Chondrocyte (in vitro differentiated cells): ENCODE data around the gene USP7. TPM values are rescaled to one million over a fixed set of nuclear protein-coding genes. Genes with fewer than 3 reads are reported as not detected.

ENCODE experiments used
- DNase-seq: peaks from one replicate; pipeline ENCODE4 v3.0.0; 2021; ENCODE audit warnings: mixed read lengths, low spot score
- H3K27ac Mint-ChIP-seq: one replicate; pipeline ENCODE4 v1.8.0; 2021; ENCODE audit warnings: mild to moderate bottlenecking, moderate library complexity, mixed read lengths; ENCODE audit not compliant: unreplicated experiment
- H3K27me3 Mint-ChIP-seq: 2 replicates; pipeline ENCODE4 v1.8.0; 2021; ENCODE audit warnings: low read depth, mixed read lengths
- H3K36me3 Mint-ChIP-seq: 2 replicates; pipeline ENCODE4 v1.8.0; 2021; ENCODE audit warnings: low read depth, mixed read lengths
- H3K4me1 Mint-ChIP-seq: 2 replicates; pipeline ENCODE4 v1.8.0; 2021; ENCODE audit warnings: low read depth, mild to moderate bottlenecking, mixed read lengths
- H3K4me3 Mint-ChIP-seq: one replicate; pipeline ENCODE4 v1.8.0; 2021; ENCODE audit warnings: mild to moderate bottlenecking, moderate library complexity, mixed read lengths; ENCODE audit not compliant: unreplicated experiment
- H3K9me3 Mint-ChIP-seq: 2 replicates; pipeline ENCODE4 v1.8.0; 2021; ENCODE audit warnings: low read depth, mixed read lengths
- CTCF ChIP-seq: fragments of 200-600 bp; sonication (generic); IDR thresholded peaks from 2 replicates; pipeline ENCODE4 v1.5.0; 2021; ENCODE audit warnings: antibody characterized with exemption, mild to moderate bottlenecking, moderate library complexity
- total RNA-seq: library from RNA; stranded (reverse); gene quantifications from 3 replicates; pipeline ENCODE4 v1.2.1, GENCODE V29; 2021

USP7 gene
- total RNA-seq, 1 donor from 2014 or later: 90.6 TPM

GRCh38 chr16:8850279-8850885, 113.3 kb downstream of the USP7 start:
- Mint-ChIP-seq H3K4me1 (peaks cover 22% of the 10 kb centered on the region), H3K36me3 (peaks cover 31% of the 10 kb centered on the region), H3K27ac (peak overlapping the region; percentile 85), H3K4me3 (no peak overlapping the region), H3K27me3 (no peaks in the 10 kb centered on the region), H3K9me3 (no peaks in the 10 kb centered on the region)
- TF ChIP-seq CTCF: no peak
- peak; percentile 64 for DNase-seq

- Mint-ChIP-seq H3K9me3 (no peaks in the 10 kb centered on the region), H3K4me3 (no peak overlapping the region), H3K27me3 (no peaks in the 10 kb centered on the region), H3K4me1 (peaks cover 30% of the 10 kb centered on the region), H3K27ac (peak overlapping the region; percentile 81), H3K36me3 (peaks cover 26% of the 10 kb centered on the region)
- peak; percentile 87 for DNase-seq
- TF ChIP-seq CTCF: no peak
Measured at GRCh38 chr16:8849411-8850011, 114.2 kb downstream of the USP7 start.

GRCh38 chr16:8848939-8849391, 114.7 kb downstream of the USP7 start:
- DNase-seq: peak; percentile 71

GRCh38 chr16:8848231-8848938, 115.3 kb downstream of the USP7 start:
- Mint-ChIP-seq H3K4me1 (peaks cover 34% of the 10 kb centered on the region), H3K27ac (no peak overlapping the region), H3K36me3 (peaks cover 24% of the 10 kb centered on the region)

More at GRCh38 chr16:8848939-8849391, 114.7 kb downstream of the USP7 start:
- Mint-ChIP-seq H3K36me3 (peaks cover 26% of the 10 kb centered on the region), H3K27ac (peak overlapping the region; percentile 81), H3K4me3 (no peak overlapping the region), H3K27me3 (no peaks in the 10 kb centered on the region), H3K9me3 (no peaks in the 10 kb centered on the region), H3K4me1 (peaks cover 30% of the 10 kb centered on the region)
- TF ChIP-seq CTCF: no peak

More at GRCh38 chr16:8848231-8848938, 115.3 kb downstream of the USP7 start:
- no peaks in the 10 kb centered on the region for H3K9me3 Mint-ChIP-seq
- no peak overlapping the region for H3K4me3 Mint-ChIP-seq
- TF ChIP-seq CTCF: no peak
- H3K27me3 Mint-ChIP-seq: no peaks in the 10 kb centered on the region
- peak; percentile 86 for DNase-seq
